ENCODE measurements around the gene NAA80. TPM values are rescaled to one million over a fixed set of nuclear protein-coding genes. Genes with fewer than 3 reads are reported as not detected.

NAA80 gene, protein sequence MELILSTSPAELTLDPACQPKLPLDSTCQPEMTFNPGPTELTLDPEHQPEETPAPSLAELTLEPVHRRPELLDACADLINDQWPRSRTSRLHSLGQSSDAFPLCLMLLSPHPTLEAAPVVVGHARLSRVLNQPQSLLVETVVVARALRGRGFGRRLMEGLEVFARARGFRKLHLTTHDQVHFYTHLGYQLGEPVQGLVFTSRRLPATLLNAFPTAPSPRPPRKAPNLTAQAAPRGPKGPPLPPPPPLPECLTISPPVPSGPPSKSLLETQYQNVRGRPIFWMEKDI
- total RNA-seq (5.1 TPM), polyA plus RNA-seq (ENCODE audit: insufficient read depth in 1 of 8, insufficient read length in 8 of 8, low replicate concordance in 1 of 8) (1 to 10 TPM; 5.4 to 8.3 (median 6.3) TPM)
- long read RNA-seq, donor 1: 0 reads
- long read RNA-seq, donor 2: 0 reads
- long read RNA-seq, donor 3, partial matches to known transcripts: 0 of 4 reads
- long read RNA-seq, donor 3, other reads (novel, unspliced or antisense): 0 of 4 reads
- long read RNA-seq, donor 4, partial matches to known transcripts: 0 of 1 reads
- long read RNA-seq, donor 4, other reads (novel, unspliced or antisense): 0 of 1 reads
- long read RNA-seq, donor 5, partial matches to known transcripts: 0 of 4 reads
- long read RNA-seq, donor 5, other reads (novel, unspliced or antisense): 0 of 4 reads
- long read RNA-seq, donor 6: 0 reads
- long read RNA-seq, donor 7, partial matches to known transcripts: 0 of 1 reads
- long read RNA-seq, donor 7, other reads (novel, unspliced or antisense): 0 of 1 reads
- long read RNA-seq, donor 8, partial matches to known transcripts: 0 of 3 reads
- long read RNA-seq, donor 8, other reads (novel, unspliced or antisense): 0 of 3 reads
- long read RNA-seq, donor 9: 0 reads
- long read RNA-seq, donor 10, partial matches to known transcripts: 0 of 1 reads
- long read RNA-seq, donor 10, other reads (novel, unspliced or antisense): 0 of 1 reads
- long read RNA-seq, donor 11, partial matches to known transcripts: 0 of 4 reads
- long read RNA-seq, donor 11, other reads (novel, unspliced or antisense): 0 of 4 reads

DNA sequence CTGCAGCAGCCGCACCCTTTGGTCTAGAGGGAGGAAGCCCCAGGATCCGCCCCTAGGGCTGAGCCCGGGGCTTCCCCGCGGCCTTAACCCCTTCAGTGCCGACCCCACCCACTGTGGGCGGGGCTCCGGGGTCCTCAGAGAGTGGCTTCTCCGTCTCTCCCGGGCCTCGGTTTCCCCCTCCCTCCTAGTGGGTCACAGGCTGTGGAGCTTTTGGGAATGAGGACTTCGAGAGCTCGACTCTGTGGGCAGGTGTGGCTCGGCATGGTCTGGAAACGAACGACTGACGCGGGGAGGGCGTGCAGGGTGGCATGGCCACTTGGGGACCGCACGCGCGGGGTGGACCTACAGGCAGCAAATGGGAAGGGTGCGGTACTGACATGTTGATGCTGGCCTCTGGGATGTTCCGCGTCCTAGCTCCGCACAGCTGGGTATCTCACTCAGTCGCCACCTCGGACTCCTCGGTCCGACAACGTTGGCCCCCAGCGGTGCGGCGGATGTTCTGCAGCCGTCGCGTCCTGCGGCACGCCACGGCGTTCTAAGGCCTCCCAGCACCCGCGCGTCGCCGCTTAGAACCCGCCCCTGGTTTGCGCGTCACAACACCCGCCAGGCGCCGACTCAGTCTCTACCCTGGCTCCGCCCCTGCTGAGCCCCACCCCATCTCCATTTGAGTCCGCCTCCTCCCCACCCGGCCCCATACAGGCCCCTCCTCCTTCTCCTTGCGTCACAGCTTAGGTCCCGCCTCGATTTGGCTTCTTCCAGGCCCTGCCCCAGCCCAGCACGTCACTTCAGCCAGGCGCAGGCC lies at the start of gene NAA80, which contains the start of gene HYAL3:
NAA80 (minus strand) TSS at position 570 of the 802 bp plus-strand sequence. CDS start 1,942 bp downstream, outside the sequence.
HYAL3 (minus strand) TSS at position 570 of the 802 bp plus-strand sequence. CDS start 3,803 bp downstream, outside the sequence.
- DNase-seq: peak; percentile 100
- under 1% methylated on average over 50 of the region's 61 CpGs for WGBS (ENCODE audit: insufficient coverage)
- H3K27ac ChIP-seq (ENCODE audit: low read length): peak within 1 kb of the TSS; percentile 93
- peaks cover 43% of the 10 kb centered on the region for H3K4me1 ChIP-seq (ENCODE audit: control insufficient read depth, insufficient read depth, low read length)
- H3K27me3 ChIP-seq (ENCODE audit: control insufficient read depth, insufficient read depth, low read length): no peaks in the 10 kb centered on the region
- peak within 1 kb of the TSS; percentile 88 for H3K4me3 ChIP-seq (ENCODE audit: low read length)
- no peaks in the 10 kb centered on the region for H3K9me3 ChIP-seq (replicated peaks; ENCODE audit: control insufficient read depth, low read depth, low read length)
- H3K36me3 ChIP-seq (ENCODE audit: control insufficient read depth, insufficient read depth, low read length): peaks cover 7% of the 10 kb centered on the region

DNA sequence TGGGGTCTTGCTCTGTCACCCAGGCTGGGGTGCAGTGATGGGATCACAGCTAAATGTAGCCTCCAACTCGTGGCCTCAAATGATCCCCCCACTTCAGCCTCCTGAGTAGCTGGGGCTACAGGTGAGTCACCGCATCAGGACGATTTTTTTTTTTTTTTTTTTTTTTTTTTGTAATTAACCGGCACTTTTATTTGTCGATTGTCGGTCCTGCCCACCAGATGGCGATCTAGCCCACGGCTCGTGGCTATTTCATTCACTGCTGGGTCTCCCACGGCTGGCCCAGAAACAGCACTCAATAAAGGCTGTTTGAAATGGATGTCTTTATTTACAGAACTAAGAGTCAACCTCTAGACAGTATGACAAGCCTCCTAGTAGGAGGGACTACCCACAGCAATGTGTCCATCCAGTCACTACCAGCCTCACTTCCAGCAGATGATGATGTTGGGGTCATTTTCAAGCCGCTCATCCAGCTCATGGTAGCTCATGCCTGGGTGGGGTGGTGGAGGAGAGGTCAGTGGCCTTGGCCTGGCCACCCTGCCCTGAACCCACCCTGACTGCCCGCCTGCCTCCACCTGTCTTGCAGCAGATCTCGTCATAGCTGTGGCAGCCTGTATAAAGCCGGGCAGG lies 48.1 kb upstream of the NAA80 start:
- H3K9me3 ChIP-seq (replicated peaks; ENCODE audit: control insufficient read depth, low read depth, low read length): no peaks in the 10 kb centered on the region
- H3K27me3 ChIP-seq (ENCODE audit: control insufficient read depth, insufficient read depth, low read length): peaks cover 5% of the 10 kb centered on the region
- WGBS (ENCODE audit: insufficient coverage): 62% methylated on average over 4 of the region's 14 CpGs
- H3K27ac ChIP-seq (ENCODE audit: low read length): no peak overlapping the region
- H3K4me3 ChIP-seq (ENCODE audit: low read length): no peak overlapping the region
- peaks cover 25% of the 10 kb centered on the region for H3K36me3 ChIP-seq (ENCODE audit: control insufficient read depth, insufficient read depth, low read length)
- peak; percentile 82 for DNase-seq
- peaks cover 42% of the 10 kb centered on the region for H3K4me1 ChIP-seq (ENCODE audit: control insufficient read depth, insufficient read depth, low read length)

DNA sequence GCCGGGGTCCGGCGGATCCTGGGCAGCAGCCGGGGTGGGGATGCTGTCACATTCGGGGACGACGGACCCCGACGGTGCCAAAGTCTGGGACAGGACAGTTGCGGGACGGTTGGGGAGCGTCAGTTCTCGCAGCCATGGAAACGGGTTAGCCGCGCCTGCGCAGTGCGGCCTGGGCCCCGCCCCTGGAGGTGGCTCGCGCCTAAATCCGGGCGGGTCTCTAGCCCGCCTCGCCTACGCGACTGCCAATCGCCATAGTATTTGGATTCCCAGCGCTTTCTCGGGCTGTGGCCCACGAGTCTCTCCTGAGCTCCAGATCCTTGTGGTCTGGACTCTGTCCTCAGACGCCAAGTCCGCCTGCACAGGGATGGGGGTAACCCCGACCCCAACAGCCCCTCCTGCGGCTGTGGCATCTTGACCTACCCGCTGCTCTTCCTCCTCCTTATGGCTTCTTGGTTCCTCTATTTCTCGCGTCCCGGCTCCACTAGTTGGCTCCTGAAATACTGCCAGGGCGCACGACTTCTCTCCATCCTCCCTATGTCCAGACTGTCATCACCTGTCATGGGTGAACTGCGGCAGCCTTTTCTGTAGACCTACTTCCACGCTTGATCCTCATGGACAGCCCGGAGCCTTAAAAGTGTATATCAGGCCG lies 46.5 kb upstream of the NAA80 start, which contains the start of gene ZMYND10:
ZMYND10 (minus strand) TSS at position 147 of the 649 bp plus-strand sequence. CDS start 153 bp downstream, outside the sequence.
- Histone ChIP-seq H3K9me3 (replicated peaks; ENCODE audit: control insufficient read depth, low read depth, low read length) (no peaks in the 10 kb centered on the region), H3K27me3 (ENCODE audit: control insufficient read depth, insufficient read depth, low read length) (peaks cover 5% of the 10 kb centered on the region), H3K27ac (ENCODE audit: low read length) (no peak within 1 kb of the TSS), H3K36me3 (ENCODE audit: control insufficient read depth, insufficient read depth, low read length) (peaks cover 18% of the 10 kb centered on the region), H3K4me1 (ENCODE audit: control insufficient read depth, insufficient read depth, low read length) (peaks cover 48% of the 10 kb centered on the region), H3K4me3 (ENCODE audit: low read length) (peak within 1 kb of the TSS; percentile 31)
- peak; percentile 67 for DNase-seq
- WGBS (ENCODE audit: insufficient coverage): 9% methylated on average over 44 of the region's 45 CpGs

DNA sequence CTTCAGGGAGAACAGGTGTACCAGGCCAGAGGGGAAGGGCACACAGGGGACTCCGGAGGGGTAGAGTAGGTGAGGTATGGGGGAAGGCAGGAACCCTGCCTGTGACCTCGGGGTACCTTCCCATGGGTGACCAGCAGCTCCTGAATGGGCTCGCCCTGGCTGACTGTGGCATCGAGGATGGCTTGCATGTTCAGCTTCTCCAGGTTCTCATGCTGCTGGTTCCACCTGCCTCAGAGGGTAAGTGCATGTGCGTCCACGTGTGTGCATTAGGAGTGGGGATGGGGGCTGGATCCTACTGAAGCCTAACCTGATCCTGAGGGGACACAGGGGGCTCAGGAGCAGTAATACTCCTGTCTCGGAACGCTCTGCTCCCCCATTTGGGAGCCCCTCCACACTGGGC lies 45.8 kb upstream of the NAA80 start:
- H3K4me1 ChIP-seq (ENCODE audit: control insufficient read depth, insufficient read depth, low read length): peaks cover 48% of the 10 kb centered on the region
- H3K36me3 ChIP-seq (ENCODE audit: control insufficient read depth, insufficient read depth, low read length): peaks cover 18% of the 10 kb centered on the region
- 63% methylated on average over 5 of the region's 8 CpGs for WGBS (ENCODE audit: insufficient coverage)
- no peak overlapping the region for H3K27ac ChIP-seq (ENCODE audit: low read length)
- H3K9me3 ChIP-seq (replicated peaks; ENCODE audit: control insufficient read depth, low read depth, low read length): no peaks in the 10 kb centered on the region
- peaks cover 5% of the 10 kb centered on the region for H3K27me3 ChIP-seq (ENCODE audit: control insufficient read depth, insufficient read depth, low read length)
- peak overlapping the region; percentile 31 for H3K4me3 ChIP-seq (ENCODE audit: low read length)
- DNase-seq: no peak

DNA sequence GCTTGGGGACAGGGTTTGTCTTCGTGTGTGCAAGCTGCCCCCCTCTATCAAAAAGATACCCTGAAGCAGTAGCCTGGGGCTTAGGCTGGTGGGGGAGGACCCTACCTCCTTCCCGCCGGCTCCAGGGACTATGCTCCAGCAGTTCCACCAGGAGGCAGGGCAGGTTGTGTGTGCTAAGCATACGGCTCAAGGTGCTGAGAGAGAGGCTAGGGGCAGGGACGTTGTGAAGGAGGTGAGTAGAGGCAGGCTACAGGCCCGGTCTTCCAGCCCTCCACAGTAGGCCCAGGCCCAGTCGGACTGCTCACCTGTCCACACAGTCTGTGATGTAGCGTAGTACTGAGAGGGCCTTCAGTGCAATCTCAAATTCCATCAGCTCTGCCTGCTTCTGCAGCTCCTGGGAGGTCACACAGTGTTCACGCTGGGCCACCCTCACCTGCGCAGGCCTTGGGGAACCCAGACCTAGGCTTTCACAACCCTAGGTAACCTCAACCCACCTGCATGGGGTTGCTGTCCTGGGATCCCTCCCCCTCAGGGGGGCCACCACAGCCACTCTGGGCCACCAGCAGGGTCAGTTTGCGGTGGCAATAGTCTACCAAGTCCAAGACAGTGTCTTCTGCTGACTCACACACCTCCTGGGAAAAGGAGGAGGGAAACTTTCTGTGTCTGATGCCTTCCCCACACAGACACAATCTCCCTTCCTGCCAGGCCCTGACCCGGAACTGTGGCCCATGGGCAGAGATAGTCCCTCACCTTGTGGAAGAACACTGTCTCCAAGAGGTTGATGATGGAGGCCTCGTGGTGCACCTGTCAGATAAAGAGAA lies 43.8 kb upstream of the NAA80 start:
- WGBS (ENCODE audit: insufficient coverage): 70% methylated on average over 9 of the region's 13 CpGs
- peaks cover 53% of the 10 kb centered on the region for H3K4me1 ChIP-seq (ENCODE audit: control insufficient read depth, insufficient read depth, low read length)
- H3K9me3 ChIP-seq (replicated peaks; ENCODE audit: control insufficient read depth, low read depth, low read length): no peaks in the 10 kb centered on the region
- no peak for DNase-seq
- H3K36me3 ChIP-seq (ENCODE audit: control insufficient read depth, insufficient read depth, low read length): peaks cover 5% of the 10 kb centered on the region
- H3K27me3 ChIP-seq (ENCODE audit: control insufficient read depth, insufficient read depth, low read length): peaks cover 5% of the 10 kb centered on the region
- no peak overlapping the region for H3K4me3 ChIP-seq (ENCODE audit: low read length)
- H3K27ac ChIP-seq (ENCODE audit: low read length): no peak overlapping the region

DNA sequence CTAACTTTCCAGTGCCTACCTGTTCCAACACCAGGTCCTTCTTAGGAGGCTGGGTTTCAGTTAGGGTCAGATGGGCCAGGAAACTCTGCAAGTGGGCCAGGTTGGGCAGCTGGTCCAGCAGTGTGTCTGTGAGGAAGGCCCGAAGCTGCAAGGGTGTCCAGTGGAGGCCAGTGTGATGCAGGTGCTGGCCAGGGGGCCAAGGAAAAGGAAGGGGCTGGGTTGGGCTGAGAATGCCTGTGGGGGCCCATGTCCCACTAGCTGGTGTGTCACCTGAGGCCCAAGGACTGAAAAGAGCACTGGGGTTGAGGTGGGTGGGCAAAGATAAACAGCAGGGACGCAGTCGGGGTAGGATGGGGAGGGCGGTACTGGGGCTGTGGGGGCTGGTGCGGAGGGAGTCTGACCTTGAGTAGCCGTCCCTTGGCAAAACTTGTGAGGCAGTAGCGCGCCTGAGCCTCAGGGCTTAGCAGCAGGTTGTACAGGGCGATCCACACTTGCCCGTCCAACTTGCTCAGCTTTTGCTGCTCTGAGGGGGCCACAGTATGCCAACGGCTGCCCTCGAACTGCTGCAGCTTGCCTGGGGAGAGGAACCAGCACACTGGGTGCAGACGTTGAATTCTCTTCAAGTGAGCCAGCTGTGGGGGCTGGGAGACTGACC lies 42.9 kb upstream of the NAA80 start:
- H3K4me3 ChIP-seq (ENCODE audit: low read length): no peak overlapping the region
- 84% methylated on average over 13 of the region's 13 CpGs for WGBS (ENCODE audit: insufficient coverage)
- H3K4me1 ChIP-seq (ENCODE audit: control insufficient read depth, insufficient read depth, low read length): peaks cover 59% of the 10 kb centered on the region

DNA sequence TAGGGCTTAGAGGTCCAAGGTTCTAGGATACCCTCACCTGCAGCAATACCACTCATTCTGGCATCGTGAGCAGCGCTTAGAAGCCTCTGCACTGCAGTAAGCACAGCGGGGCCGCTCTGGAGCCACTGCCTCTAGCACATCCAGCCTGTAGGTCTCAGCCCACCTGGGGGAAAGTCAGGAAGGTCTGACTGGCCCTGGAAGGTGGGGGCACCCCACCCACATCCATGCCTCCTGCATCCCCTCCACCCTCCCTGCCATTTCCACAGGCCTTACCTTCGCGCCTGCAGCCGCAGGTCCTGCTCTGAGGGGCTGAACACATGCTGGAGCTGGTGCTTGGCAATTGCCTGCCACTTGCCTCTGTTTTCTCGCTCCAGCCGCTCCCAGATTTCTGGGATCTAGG lies 42.3 kb upstream of the NAA80 start:
- Histone ChIP-seq H3K9me3 (replicated peaks; ENCODE audit: control insufficient read depth, low read depth, low read length) (no peaks in the 10 kb centered on the region), H3K4me3 (ENCODE audit: low read length) (peak overlapping the region; percentile 58), H3K4me1 (ENCODE audit: control insufficient read depth, insufficient read depth, low read length) (peaks cover 61% of the 10 kb centered on the region), H3K27ac (ENCODE audit: low read length) (peak overlapping the region; percentile 88), H3K36me3 (ENCODE audit: control insufficient read depth, insufficient read depth, low read length) (no peaks in the 10 kb centered on the region), H3K27me3 (ENCODE audit: control insufficient read depth, insufficient read depth, low read length) (peaks cover 5% of the 10 kb centered on the region)
- WGBS (ENCODE audit: insufficient coverage): 94% methylated on average over 3 of the region's 9 CpGs
- DNase-seq: no peak

More for the DNA sequence above, 42.9 kb upstream of the NAA80 start:
- Histone ChIP-seq H3K27me3 (ENCODE audit: control insufficient read depth, insufficient read depth, low read length) (peaks cover 5% of the 10 kb centered on the region), H3K27ac (ENCODE audit: low read length) (no peak overlapping the region), H3K36me3 (ENCODE audit: control insufficient read depth, insufficient read depth, low read length) (no peaks in the 10 kb centered on the region), H3K9me3 (replicated peaks; ENCODE audit: control insufficient read depth, low read depth, low read length) (no peaks in the 10 kb centered on the region)
- no peak for DNase-seq
